Kidney (tissue), 14 donors: Measurements from ENCODE around the gene SMPX. TPM values are rescaled to one million over a fixed set of nuclear protein-coding genes. Genes with fewer than 3 reads are reported as not detected.

Experiments used
- DNase-seq, 5 donors: peaks; one replicate each; pipeline ENCODE4 v3.0.0-alpha.2; 2013 to 2020
- FAIRE-seq: peaks from 2 replicates; lab custom pipeline; 2012; peaks lifted over from hg19 to GRCh38; lab: Jason Lieb, UNC
- H3K27ac ChIP-seq, 2 donors: one replicate each; pipeline ENCODE4 v1.7.0; 2013; ENCODE audit warnings: low read depth in 2 of 2, low read length in 2 of 2, inconsistent platforms in 1 of 2
- H3K27me3 ChIP-seq: one replicate; pipeline ENCODE4 v1.7.1; 2013; ENCODE audit warnings: low read length, inconsistent platforms; ENCODE audit not compliant: control insufficient read depth, insufficient read depth
- H3K36me3 ChIP-seq, 3 donors: one replicate each; pipeline versions ENCODE4 v1.7.0 to v1.7.1; 2013; ENCODE audit warnings: low read length in 3 of 3, control low read depth in 1 of 3, inconsistent platforms in 1 of 3; ENCODE audit not compliant: insufficient read depth in 3 of 3, control insufficient read depth in 2 of 3
- H3K4me1 ChIP-seq, 3 donors: one replicate each; pipeline versions ENCODE4 v1.7.0 to v1.7.1; 2013; ENCODE audit warnings: low read length in 3 of 3, inconsistent platforms in 1 of 3, low read depth in 1 of 3; ENCODE audit not compliant: control insufficient read depth in 2 of 3, insufficient read depth in 2 of 3
- H3K4me3 ChIP-seq, 3 donors: one replicate each; pipeline versions ENCODE4 v1.7.0 to v1.8.1; 2013; ENCODE audit warnings: low read length in 3 of 3, control low read depth in 1 of 3, inconsistent platforms in 1 of 3
- H3K9ac ChIP-seq, 3 donors: one replicate each; pipeline versions ENCODE4 v1.7.0 to v1.7.1; 2013; ENCODE audit warnings: low read length in 3 of 3, control low read depth in 1 of 3, inconsistent platforms in 1 of 3
- H3K9me3 ChIP-seq, 3 donors: one replicate each; pipeline versions ENCODE4 v1.7.0 to v1.7.1; 2013; ENCODE audit warnings: low read length in 3 of 3, control low read depth in 1 of 3, inconsistent platforms in 1 of 3; ENCODE audit not compliant: control insufficient read depth in 2 of 3, insufficient read depth in 1 of 3
- CTCF ChIP-seq: IDR thresholded peaks from 3 replicates; pipeline ENCODE4 v1.5.1; 2012; ENCODE audit warnings: mild to moderate bottlenecking, moderate library complexity, borderline replicate concordance; ENCODE audit not compliant: insufficient read depth; ENCODE audit errors: extremely low read depth
- intact Hi-C: fragments of 100-400 bp; cut with DNase I; formaldehyde crosslinking; loops from one replicate; pipeline ENCODE4 v1.11.1; 2022
- polyA plus RNA-seq: library from polyadenylated mRNA; stranded (reverse); fragments of 350-450 nt; fragmentation: Illumina TruSeq; extraction: RNeasy Lipid Tissue Mini Kit (QIAGEN cat#74804); gene quantifications from one replicate; pipeline ENCODE4 v1.2.3, GENCODE V29; 2014; ENCODE audit warnings: low read depth, low replicate concordance; ENCODE audit not compliant: insufficient read depth
- total RNA-seq: library from RNA; stranded (reverse); fragmentation: NEBNext Ultra II Directional; extraction: Animal tissue kit (Norgen Biotek cat#: 25700); gene quantifications from one replicate; pipeline ENCODE4 v1.2.1, GENCODE V29; 2021
- donor health status: control.
- donor health status: control.
- donor health status: control.
- donor health status: control.
- donor health status: control.
- donor health status: DM: yes; HTN: yes; CAD: no.
- donor health status: Normal renal cell carcinoma (clear cell type).

SMPX gene
- total and polyA plus RNA-seq, 2 donors from 2014 or later = not detected

GRCh38 chrX:21738950-21739287 lies 19.0 kb downstream of the SMPX start:
- no peak overlapping the region for H3K4me3 ChIP-seq
- intact Hi-C loops = no loop called here
- peaks cover 0 to 10% (median 0%) of the 10 kb centered on the region in 3 donors for H3K4me1 ChIP-seq
- H3K9ac ChIP-seq = no peak overlapping the region
- H3K36me3 ChIP-seq = no peaks in the 10 kb centered on the region
- FAIRE-seq = no peak
- no peaks in the 10 kb centered on the region for H3K9me3 ChIP-seq
- no peak for TF ChIP-seq CTCF
- peaks cover 8% of the 10 kb centered on the region for H3K27me3 ChIP-seq
- no peak for DNase-seq
- H3K27ac ChIP-seq = no peak overlapping the region

GRCh38 chrX:21738210-21738949 lies 19.5 kb downstream of the SMPX start:
- FAIRE-seq (peak; percentile 39), DNase-seq (peak in 4 of 5 donors; percentile 61 to 84 (median 79))
- H3K27me3 ChIP-seq = peaks cover 8% of the 10 kb centered on the region
- H3K27ac ChIP-seq = no peak overlapping the region
- H3K4me3 ChIP-seq = no peak overlapping the region
- TF ChIP-seq CTCF = no peak
- intact Hi-C loops = no loop called here
- no peaks in the 10 kb centered on the region for H3K9me3 ChIP-seq
- H3K36me3 ChIP-seq = no peaks in the 10 kb centered on the region
- peaks cover 0 to 10% (median 0%) of the 10 kb centered on the region in 3 donors for H3K4me1 ChIP-seq
- H3K9ac ChIP-seq = no peak overlapping the region

GRCh38 chrX:21735768-21736127 lies 22.2 kb downstream of the SMPX start:
- Histone ChIP-seq H3K4me3 (no peak overlapping the region), H3K36me3 (no peaks in the 10 kb centered on the region), H3K9ac (no peak overlapping the region), H3K4me1 (no peaks in the 10 kb centered on the region), H3K27me3 (peaks cover 8% of the 10 kb centered on the region), H3K27ac (no peak overlapping the region), H3K9me3 (no peaks in the 10 kb centered on the region)
- intact Hi-C loops = no loop called here
- FAIRE-seq = no peak
- TF ChIP-seq CTCF = no peak
- no peak for DNase-seq
